Adrenal gland (tissue), 12 donors: Measurements from ENCODE around the gene APOC3. TPM values are rescaled to one million over a fixed set of nuclear protein-coding genes. Genes with fewer than 3 reads are reported as not detected.

Source experiments
- DNase-seq, 7 donors: peaks; one replicate each; pipeline ENCODE4 v3.0.0-alpha.2; 2019 to 2020
- H3K27ac ChIP-seq, 5 donors: fragments of 200-600 bp; sonication (generic) in 4 of 5; 1 replicate in 3 of 5; 2 replicates in 2 of 5; pipeline versions ENCODE4 v1.5.1 to v1.8.0; 2016 to 2020; ENCODE audit warnings: mild to moderate bottlenecking in 1 of 5
- H3K27me3 ChIP-seq: fragments of 200-600 bp; 2 replicates; pipeline ENCODE4 v1.8.0; 2021
- H3K36me3 ChIP-seq, 2 donors: fragments of 200-600 bp; replicated peaks in 1 of 2; 1 replicate in 1 of 2; 2 replicates in 1 of 2; pipeline versions ENCODE4 v1.5.1 to v1.8.0; 2018 to 2022
- H3K4me1 ChIP-seq, 2 donors: fragments of 200-600 bp; replicated peaks in 1 of 2; 1 replicate in 1 of 2; 2 replicates in 1 of 2; pipeline versions ENCODE4 v1.5.1 to v1.8.0; 2018 to 2021
- H3K4me3 ChIP-seq, 4 donors: fragments of 200-600 bp; sonication (generic) in 3 of 4; one replicate each; pipeline ENCODE4 v1.5.1; 2016 to 2018
- H3K9me3 ChIP-seq, 3 donors: fragments of 200-600 bp; sonication (generic) in 1 of 3; replicated peaks in 1 of 3; 1 replicate in 2 of 3; 2 replicates in 1 of 3; pipeline versions ENCODE4 v1.5.1 to v1.8.0; 2016 to 2021
- POLR2A ChIP-seq, 2 donors: fragments of 450-650 bp; IDR thresholded peaks; one replicate each; pipeline ENCODE4 v1.6.1; 2017; ENCODE audit warnings: antibody characterized with exemption in 2 of 2, mild to moderate bottlenecking in 2 of 2, moderate library complexity in 1 of 2
- WGBS, 4 donors: extraction: QIAGEN DNeasy Blood & Tissue Kit in 2 of 4; methylation state at CpG; one replicate each; pipeline versions ENCODE4 v1.1.5 to v1.1.7; 2013 to 2017; 5-methylcytosine and 5-hydroxymethylcytosine counted together
- intact Hi-C, 2 donors: fragments of 100-400 bp; cut with DNase I; formaldehyde crosslinking; loops; one replicate each; pipeline versions ENCODE4 v1.14.1 to v1.15.0; 2022 to 2023
- polyA plus RNA-seq, 3 donors: library from polyadenylated mRNA; stranded (reverse); fragments of 200-250 nt in 2 of 3; fragments of 350-450 nt in 1 of 3; fragmentation: Illumina TruSeq in 1 of 3; extraction: RNeasy Lipid Tissue Mini Kit (QIAGEN cat#74804) in 1 of 3; gene quantifications; one replicate each; pipeline ENCODE4 v1.2.3, GENCODE V29; 2013 to 2014
- total RNA-seq, 9 donors: library from RNA; depleted of rRNA in 4 of 9; stranded (reverse); fragments of >200 nt in 4 of 9; fragments of 120-200 nt in 1 of 9; fragmentation: NEBNext Ultra II Directional in 1 of 9; extraction: Animal tissue kit (Norgen Biotek cat#: 25700) in 1 of 9; gene quantifications; one replicate each; pipeline versions ENCODE4 v1.1.0 to v1.2.4, GENCODE V29; 2013 to 2023
- TF ChIP-seq, protein P1 (sequence below), 6 experiments: fragments of 450-650 bp in 4 of 6; fragments of 200-600 bp in 2 of 6; sonication (generic) in 1 of 6; IDR thresholded peaks; 1 replicate in 5 of 6; 2 replicates in 1 of 6; pipeline versions ENCODE4 v1.5.1 to v1.8.0; 2016 to 2021; ENCODE audit warnings: antibody characterized with exemption in 6 of 6, mild to moderate bottlenecking in 2 of 6, moderate library complexity in 1 of 6
- donor health status: healthy with polysubstance abuse.
- donor health status: Bipolar disorder and iron deficiency.
- donor health status: DM: yes; HTN: yes; CAD: no.
- donor health status: DM: no; HTN: no; CAD: no.
- donor health status: DM: no; HTN: no; CAD: no.
- donor health status: DM: yes; HTN: yes; CAD: no.

Gene APOC3
- total and polyA plus RNA-seq, 12 donors, result 0.20 to 3.1 (median 1.0) TPM; not detected in 5

DNA sequence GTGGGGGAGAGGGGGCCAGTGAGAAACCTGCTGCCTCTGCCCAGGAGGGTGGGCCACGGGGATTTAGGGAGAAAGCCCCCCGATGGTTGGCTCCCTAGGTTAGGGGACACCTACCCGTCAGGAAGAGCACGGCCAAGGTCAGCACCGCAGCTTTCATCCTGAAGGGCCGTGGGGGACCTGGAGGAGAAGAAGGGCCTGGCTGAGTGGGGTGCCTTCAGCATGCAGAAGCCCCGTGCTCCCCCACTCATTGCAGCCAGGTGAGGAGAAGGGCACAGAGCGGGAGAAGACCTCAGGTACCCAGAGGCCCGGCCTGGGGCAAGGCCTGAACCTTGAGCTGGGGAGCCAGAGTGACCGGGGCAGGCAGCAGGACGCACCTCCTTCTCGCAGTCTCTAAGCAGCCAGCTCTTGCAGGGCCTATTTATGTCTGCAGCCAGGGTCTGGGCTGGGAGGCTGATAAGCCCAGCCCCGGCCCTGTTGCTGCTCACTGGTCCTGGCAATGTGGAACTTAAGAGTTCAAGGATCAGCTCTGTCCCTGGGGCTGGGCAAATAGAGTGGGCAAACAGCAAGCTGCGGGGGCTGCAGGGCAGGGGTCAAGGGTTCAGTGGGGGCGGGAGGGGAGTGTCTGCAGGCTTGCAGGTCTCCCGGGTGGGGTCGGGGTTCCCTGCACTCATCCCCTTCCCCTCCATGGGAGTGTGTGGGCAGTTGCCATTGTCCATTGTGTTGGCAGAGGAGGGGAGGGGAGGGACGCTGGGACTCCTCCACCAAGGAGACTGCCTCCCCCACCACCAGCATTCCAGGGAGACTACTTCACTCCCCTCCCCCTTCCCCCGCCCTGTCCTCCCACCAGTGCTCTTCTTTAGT, 7.8 kb downstream of the APOC3 start, which contains the start of gene APOA1:
TSS of gene APOA1 (minus strand) at position 392 of the 861 bp plus-strand sequence. CDS start at position 157, 235 bp downstream.
- Histone ChIP-seq H3K4me1 (peaks cover 9 to 17% of the 10 kb centered on the region in 2 donors), H3K9me3 (no peaks in the 10 kb centered on the region), H3K27ac (no peak within 1 kb of the TSS), H3K4me3 (no peak within 1 kb of the TSS), H3K36me3 (no peaks in the 10 kb centered on the region), H3K27me3 (no peaks in the 10 kb centered on the region)
- TF ChIP-seq, protein P1, sequence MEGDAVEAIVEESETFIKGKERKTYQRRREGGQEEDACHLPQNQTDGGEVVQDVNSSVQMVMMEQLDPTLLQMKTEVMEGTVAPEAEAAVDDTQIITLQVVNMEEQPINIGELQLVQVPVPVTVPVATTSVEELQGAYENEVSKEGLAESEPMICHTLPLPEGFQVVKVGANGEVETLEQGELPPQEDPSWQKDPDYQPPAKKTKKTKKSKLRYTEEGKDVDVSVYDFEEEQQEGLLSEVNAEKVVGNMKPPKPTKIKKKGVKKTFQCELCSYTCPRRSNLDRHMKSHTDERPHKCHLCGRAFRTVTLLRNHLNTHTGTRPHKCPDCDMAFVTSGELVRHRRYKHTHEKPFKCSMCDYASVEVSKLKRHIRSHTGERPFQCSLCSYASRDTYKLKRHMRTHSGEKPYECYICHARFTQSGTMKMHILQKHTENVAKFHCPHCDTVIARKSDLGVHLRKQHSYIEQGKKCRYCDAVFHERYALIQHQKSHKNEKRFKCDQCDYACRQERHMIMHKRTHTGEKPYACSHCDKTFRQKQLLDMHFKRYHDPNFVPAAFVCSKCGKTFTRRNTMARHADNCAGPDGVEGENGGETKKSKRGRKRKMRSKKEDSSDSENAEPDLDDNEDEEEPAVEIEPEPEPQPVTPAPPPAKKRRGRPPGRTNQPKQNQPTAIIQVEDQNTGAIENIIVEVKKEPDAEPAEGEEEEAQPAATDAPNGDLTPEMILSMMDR (IDR thresholded peaks at IDR 0.05), result no peak
- TF ChIP-seq POLR2A (IDR thresholded peaks at IDR 0.05), result no peak
- no peak for DNase-seq
- WGBS, 4 donors, result 67 to 81% (median 71%) methylated on average over 13 to 19 of the region's 19 CpGs
- intact Hi-C loops, result loop anchor here in 1 of 2 donors (5.0 kb wide), 1 partner anchor 45 kb away; the partner anchor contains the start of gene APOA5

DNA sequence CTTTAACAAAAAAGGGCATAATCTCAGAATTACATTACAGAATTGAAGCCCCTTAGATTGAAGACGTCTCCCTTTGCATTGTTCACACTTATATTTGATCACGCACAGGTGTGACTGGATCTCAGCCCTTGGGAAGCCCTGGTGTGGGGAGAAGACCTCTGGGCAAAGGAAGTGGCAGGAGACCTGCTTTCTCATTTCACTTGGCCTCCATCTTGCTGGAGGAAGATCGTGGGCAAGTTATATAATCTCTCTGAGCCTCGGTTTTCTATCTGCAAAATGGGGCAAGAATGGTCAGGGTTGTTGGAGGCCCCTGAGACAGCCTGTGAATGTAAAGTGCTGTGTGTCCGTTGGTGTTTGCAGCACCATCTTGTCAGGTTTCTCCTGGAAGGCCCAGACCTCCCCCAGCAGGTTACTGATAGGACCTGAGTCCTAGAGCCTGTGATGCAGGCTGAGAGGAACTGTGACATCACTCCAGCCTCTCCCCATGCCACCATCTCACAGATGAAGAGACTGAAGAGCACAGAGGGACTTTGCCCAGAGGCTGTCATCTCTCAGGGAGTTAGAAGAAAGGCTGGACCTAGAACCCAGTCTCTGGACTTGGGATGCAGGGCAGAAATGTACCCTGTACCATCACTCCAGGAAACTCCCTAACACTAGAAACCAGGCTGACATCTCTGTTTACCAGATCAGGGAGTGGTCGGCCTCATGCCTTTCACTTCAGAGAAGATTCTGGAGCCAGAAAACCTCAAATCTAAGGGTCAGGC, 8.8 kb downstream of the APOC3 start:
- Histone ChIP-seq H3K27ac (no peak overlapping the region), H3K4me1 (peaks cover 9 to 17% of the 10 kb centered on the region in 2 donors), H3K27me3 (no peaks in the 10 kb centered on the region), H3K9me3 (no peaks in the 10 kb centered on the region), H3K4me3 (no peak overlapping the region), H3K36me3 (peaks cover 0 to under 1% of the 10 kb centered on the region in 2 donors)
- 87 to 90% (median 88%) methylated on average over 6 of the region's 6 CpGs for WGBS, 4 donors
- TF ChIP-seq, protein P1 (IDR thresholded peaks at IDR 0.05), result no peak
- no peak for TF ChIP-seq POLR2A (IDR thresholded peaks at IDR 0.05)
- no peak for DNase-seq
- intact Hi-C loops, result loop anchor here in 1 of 2 donors (5.0 kb wide), 1 partner anchor 46 kb away; the partner anchor contains the start of gene APOA5

DNA sequence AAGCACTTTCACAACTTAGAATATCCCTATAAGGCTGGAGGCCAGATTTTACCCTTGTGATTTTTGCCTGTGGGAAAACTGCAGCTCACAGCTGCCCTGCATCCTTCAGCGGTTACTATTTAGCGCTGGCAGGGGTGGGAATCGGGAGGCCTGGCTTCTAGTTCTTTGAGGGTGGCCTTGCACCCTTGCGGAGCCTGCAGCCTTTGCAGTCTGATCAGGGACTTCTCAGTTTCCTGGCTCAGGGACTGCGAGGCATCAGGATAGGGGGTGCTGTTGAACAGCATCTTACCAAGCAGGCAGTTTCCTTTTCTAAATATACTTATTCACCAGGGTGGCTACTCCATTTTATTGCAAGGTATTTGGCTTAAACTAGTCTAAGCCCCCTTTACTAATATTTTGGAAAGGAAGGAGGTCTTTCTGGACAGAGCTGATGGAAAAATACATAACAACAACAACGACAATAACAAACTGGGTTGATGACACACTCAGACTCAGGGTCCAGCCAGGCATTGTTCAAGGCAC, 10.6 kb downstream of the APOC3 start:
- H3K27ac ChIP-seq, result no peak overlapping the region
- no peaks in the 10 kb centered on the region for H3K9me3 ChIP-seq
- intact Hi-C loops, result no loop called here
- H3K4me3 ChIP-seq, result no peak overlapping the region
- TF ChIP-seq, protein P1 (IDR thresholded peaks at IDR 0.05), result no peak
- TF ChIP-seq POLR2A (IDR thresholded peaks at IDR 0.05), result no peak
- WGBS, 4 donors, result 45 to 74% (median 53%) methylated on average over 4 to 6 of the region's 6 CpGs
- no peaks in the 10 kb centered on the region for H3K27me3 ChIP-seq
- peaks cover 0 to 13% of the 10 kb centered on the region in 2 donors for H3K36me3 ChIP-seq
- peaks cover 6 to 12% of the 10 kb centered on the region in 2 donors for H3K4me1 ChIP-seq
- DNase-seq, result no peak
